AG10803 (cell line): ENCODE results near the gene TRAF3IP1.

Source experiments
- DNase-seq: peaks from one replicate; pipeline ENCODE4 v3.0.0; 2010; ENCODE audit warnings: low read depth
- H3K4me3 ChIP-seq: 2 replicates; pipeline ENCODE4 v1.5.1; 2011; ENCODE audit warnings: mild to moderate bottlenecking, low read length, control low read depth
- TF ChIP-seq, protein P1 (sequence below): conservative IDR thresholded peaks from 2 replicates; pipeline ENCODE4 v1.5.1; 2011; ENCODE audit warnings: mild to moderate bottlenecking, low read length, control low read depth, inconsistent platforms

The TRAF3IP1 gene

DNA sequence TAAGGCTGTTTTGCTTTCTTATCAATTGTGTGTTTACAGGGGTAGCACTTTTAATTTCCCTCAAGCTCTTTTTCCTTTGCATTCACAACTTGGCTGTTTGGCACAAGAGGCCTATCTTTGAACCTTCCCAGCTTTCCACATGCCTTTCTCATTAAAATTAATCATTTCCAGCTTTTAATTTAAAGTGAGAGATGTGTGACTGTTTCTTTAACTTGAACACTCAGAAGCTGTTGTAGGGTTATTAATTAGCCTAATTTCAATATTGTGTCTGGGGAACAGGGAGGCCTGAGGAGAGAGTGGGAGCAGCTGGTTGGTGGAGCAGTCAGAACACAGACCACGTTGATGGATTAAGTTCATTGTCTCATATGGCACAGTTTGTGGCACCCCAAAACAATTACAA is 111.1 kb downstream of the TRAF3IP1 start:
- TF ChIP-seq, protein P1, sequence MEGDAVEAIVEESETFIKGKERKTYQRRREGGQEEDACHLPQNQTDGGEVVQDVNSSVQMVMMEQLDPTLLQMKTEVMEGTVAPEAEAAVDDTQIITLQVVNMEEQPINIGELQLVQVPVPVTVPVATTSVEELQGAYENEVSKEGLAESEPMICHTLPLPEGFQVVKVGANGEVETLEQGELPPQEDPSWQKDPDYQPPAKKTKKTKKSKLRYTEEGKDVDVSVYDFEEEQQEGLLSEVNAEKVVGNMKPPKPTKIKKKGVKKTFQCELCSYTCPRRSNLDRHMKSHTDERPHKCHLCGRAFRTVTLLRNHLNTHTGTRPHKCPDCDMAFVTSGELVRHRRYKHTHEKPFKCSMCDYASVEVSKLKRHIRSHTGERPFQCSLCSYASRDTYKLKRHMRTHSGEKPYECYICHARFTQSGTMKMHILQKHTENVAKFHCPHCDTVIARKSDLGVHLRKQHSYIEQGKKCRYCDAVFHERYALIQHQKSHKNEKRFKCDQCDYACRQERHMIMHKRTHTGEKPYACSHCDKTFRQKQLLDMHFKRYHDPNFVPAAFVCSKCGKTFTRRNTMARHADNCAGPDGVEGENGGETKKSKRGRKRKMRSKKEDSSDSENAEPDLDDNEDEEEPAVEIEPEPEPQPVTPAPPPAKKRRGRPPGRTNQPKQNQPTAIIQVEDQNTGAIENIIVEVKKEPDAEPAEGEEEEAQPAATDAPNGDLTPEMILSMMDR, result no peak
- peak; percentile 36 for DNase-seq

DNA sequence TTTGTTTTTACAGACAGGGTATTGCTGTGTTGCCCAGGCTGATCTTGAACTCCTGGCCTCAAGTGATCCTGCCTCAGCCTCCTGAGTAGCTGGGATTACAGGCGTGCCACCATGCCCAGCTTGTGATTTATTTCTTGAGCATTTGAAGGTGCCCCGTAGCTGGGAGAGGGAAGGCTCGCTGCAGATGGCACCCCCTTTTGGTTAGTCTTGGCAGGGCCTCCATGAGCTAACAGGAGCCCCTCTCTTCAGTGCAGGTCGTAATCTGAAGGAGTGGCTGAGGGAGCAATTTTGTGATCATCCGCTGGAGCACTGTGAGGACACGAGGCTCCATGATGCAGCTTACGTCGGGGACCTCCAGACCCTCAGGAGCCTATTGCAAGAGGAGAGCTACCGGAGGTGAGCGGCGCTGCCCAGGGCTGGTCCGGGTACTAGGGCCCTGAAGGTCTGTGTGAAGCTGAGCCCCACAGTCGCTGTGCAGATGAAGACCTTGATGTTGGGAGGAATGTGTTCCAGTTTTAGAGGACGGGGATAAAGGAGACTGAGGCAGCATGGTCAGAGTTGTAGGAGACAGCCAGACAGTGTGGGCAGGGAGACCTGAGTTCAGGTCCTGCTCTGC is 113.1 kb downstream of the TRAF3IP1 start:
- no peak overlapping the region for H3K4me3 ChIP-seq
- no peak for DNase-seq
- TF ChIP-seq, protein P1, result no peak

More for the DNA sequence above, 111.1 kb downstream of the TRAF3IP1 start:
- no peak overlapping the region for H3K4me3 ChIP-seq

DNA sequence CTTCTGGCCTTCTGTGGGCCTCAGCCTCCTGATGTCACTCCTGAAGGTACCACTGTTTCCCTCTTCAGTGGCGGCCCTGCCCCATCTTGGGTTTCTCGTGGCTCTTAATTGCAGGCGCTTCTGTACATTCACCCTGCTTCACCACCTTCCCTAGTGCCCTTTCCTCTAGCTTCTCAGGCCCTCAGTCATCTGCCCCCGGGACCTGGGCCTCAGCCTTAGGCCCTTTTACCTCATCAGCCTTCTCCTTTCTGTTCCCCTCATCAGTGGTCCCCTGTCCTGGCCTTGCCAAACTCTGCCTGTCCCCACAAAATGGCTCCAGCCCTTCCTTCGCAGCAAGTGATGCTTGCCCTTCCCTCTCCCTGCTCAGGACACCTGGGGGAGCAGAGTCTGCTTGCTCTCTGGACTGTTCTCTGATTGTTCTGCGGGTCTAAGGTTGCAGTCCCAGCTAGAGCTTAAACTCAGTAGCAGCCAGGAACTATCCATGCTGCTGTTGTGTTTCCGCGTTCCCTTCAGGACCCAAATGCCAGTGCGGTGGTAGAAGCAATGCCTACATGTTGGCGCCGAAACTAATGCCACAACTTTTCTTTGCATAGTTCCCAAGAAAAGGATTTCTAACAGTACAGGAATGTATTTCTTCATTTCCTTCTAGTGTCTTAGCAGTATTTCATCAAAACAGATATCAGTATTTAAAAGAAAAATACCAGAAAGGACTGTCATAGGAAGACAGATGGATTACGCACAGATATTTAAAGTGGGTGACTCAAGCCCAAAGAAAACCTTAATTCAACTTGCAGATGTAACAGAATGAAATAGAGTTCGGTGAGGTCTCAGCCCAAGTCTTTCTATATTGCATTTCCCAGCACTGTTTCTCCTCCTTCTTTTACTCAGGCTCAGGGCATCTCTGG is 113.9 kb downstream of the TRAF3IP1 start:
- no peak overlapping the region for H3K4me3 ChIP-seq
- TF ChIP-seq, protein P1, result no peak; the same call in 1 of the 2 replicates
- DNase-seq, result peak; percentile 93

DNA sequence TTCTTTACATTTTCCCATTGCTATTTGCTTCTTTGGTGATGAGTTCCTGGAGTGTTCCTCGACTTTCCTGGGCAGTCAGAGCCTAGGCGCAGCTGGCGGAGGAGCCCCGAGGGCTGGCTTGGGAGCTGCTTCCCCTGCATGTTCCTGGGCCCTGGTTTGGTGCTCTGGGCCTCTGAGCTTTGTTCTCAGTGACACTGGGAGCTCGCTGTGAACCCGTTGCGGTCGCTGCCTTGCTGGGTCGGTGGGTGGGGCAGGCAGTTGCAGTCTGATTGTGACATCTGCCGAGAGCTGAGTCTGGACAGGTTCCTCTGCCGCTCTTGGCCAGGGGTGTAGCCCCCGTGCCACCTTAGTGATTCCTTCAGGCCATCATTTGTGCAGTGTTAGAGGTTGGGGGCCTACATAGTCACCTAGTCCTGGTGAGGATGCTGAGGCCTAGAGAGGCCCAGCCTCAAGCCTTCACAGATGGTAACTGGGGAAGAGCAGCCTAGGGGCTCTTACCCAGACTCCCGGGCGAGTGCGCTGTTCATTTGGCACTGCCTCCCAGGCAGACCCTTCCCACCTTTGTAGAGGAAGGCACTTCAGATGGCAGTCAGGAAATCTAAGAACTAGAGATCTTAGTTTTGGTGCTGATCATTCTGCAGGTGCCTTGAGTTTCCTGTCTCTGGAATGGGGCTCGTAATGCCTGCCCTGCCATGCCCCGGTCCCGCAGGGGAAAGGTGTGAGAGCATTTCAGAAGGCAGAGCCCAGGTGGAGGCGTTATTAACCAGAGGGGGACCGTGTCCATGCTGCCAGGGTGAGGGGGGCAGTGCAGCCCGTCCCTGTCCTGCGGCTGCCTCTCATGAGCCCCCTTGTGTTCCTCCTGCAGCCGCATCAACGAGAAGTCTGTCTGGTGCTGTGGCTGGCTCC is 114.8 kb downstream of the TRAF3IP1 start:
- DNase-seq, result no peak
- no peak overlapping the region for H3K4me3 ChIP-seq
- TF ChIP-seq, protein P1, result no peak

DNA sequence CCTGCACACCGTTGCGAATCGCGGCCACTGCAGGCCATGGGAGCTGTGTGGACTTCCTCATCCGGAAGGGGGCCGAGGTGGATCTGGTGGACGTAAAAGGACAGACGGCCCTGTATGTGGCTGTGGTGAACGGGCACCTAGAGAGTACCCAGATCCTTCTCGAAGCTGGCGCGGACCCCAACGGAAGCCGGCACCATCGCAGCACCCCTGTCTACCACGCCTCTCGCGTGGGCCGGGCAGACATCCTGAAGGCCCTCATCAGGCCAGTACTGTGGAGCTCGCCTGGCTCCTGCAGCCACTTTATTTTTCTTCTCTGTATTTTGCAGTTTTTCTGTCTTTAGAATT is 115.4 kb downstream of the TRAF3IP1 start:
- no peak overlapping the region for H3K4me3 ChIP-seq
- TF ChIP-seq, protein P1, result no peak
- no peak for DNase-seq

DNA sequence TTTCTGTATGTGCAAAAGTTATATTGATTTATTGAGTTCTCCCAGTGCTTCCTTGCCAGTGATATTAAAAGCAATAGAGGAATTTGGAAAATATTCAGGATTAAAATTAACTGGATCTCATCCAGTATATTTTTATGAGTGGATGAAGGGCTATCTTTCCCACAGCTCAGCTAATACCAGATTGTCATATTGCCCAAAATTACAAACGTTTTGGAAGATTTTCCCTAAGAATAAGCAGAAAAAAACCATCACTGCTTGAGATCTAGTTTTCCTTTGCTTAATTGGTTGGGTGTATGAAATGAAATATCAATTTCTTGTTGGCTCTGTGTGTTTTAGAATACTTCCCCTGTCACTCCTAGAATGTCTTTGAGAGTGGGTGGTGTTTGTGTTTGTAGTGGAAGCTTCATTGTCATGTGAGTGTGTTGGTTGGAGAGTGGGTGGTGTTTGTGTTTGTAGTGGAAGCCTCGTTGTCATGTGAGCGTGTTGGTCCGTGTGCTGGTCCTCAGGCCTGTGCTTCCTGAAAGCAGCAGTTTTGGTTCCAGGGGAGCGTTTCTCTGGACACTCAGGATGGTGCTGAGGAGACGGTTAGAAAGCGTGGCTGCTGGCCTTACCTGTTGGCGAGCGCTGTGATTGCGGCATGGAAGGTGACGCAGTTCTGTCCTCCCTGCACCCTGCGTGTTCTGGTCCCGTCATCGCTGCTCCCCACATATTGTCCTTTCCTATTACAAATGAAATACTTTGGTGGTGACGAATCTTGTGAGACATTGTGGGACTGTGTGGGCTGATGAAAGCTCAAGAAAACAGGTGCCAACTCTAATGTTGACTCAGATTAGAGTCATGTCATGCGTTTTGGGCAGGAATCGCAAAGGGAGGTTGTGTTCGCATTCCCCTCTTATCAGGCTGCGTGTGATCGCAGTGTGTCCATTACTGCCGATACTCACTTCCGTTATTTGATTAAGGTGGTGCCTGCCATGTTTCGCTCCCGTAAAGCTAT is 118.8 kb downstream of the TRAF3IP1 start:
- no peak overlapping the region; the same call in 1 of the 2 replicates for H3K4me3 ChIP-seq
- TF ChIP-seq, protein P1, result no peak
- peak; percentile 92 for DNase-seq
